Mammary epithelial cell (primary cell): ENCODE measurements around the gene LGALSL.

Experiments
- EZH2 ChIP-seq: IDR thresholded peaks from 2 replicates; pipeline ENCODE4 v1.6.1; 2012; ENCODE audit warnings: low read length, inconsistent platforms, borderline replicate concordance
- TF ChIP-seq, protein P1 (sequence below), 2 donors: IDR thresholded peaks in 1 of 2; conservative IDR thresholded peaks in 1 of 2; 2 replicates each; pipeline ENCODE4 v1.5.1; 2011 to 2012; ENCODE audit warnings: inconsistent platforms in 2 of 2, low read length in 2 of 2, mild to moderate bottlenecking in 2 of 2, control low read depth in 1 of 2, low read depth in 1 of 2; ENCODE audit not compliant: insufficient read depth in 1 of 2; ENCODE audit errors: extremely low read depth in 1 of 2

GRCh38 chr2:64447317-64448040, 6.5 kb upstream of the LGALSL start:
- TF ChIP-seq, protein P1, sequence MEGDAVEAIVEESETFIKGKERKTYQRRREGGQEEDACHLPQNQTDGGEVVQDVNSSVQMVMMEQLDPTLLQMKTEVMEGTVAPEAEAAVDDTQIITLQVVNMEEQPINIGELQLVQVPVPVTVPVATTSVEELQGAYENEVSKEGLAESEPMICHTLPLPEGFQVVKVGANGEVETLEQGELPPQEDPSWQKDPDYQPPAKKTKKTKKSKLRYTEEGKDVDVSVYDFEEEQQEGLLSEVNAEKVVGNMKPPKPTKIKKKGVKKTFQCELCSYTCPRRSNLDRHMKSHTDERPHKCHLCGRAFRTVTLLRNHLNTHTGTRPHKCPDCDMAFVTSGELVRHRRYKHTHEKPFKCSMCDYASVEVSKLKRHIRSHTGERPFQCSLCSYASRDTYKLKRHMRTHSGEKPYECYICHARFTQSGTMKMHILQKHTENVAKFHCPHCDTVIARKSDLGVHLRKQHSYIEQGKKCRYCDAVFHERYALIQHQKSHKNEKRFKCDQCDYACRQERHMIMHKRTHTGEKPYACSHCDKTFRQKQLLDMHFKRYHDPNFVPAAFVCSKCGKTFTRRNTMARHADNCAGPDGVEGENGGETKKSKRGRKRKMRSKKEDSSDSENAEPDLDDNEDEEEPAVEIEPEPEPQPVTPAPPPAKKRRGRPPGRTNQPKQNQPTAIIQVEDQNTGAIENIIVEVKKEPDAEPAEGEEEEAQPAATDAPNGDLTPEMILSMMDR (conservative IDR thresholded peaks at IDR 0.05 in 1 of 2, IDR thresholded peaks at IDR 0.05 in 1 of 2; ENCODE audit: extremely low read depth in 1 of 2, insufficient read depth in 1 of 2, low read depth in 1 of 2, low read length in 2 of 2): no peak
- no peak for TF ChIP-seq EZH2
